ENCODE measurements around the gene USP44.

Gene USP44

GRCh38 chr12:95529693-95530225 lies 21.5 kb downstream of the USP44 start:
- no peak overlapping the region for H3K4me2 ChIP-seq (ENCODE audit: low read depth, low read length, poor library complexity, severe bottlenecking)
- no peaks in the 10 kb centered on the region for H3K9me2 ChIP-seq (replicated peaks; ENCODE audit: insufficient read depth, low read length)
- H4K20me1 ChIP-seq (ENCODE audit: low read depth, low read length): no peaks in the 10 kb centered on the region
- H3K9me3 ChIP-seq (ENCODE audit: insufficient read depth, low read length): no peaks in the 10 kb centered on the region
- H3K4me3 ChIP-seq (ENCODE audit: insufficient read depth, low read length, poor library complexity, severe bottlenecking): no peak overlapping the region
- TF ChIP-seq CTCF (IDR thresholded peaks at IDR 0.05; ENCODE audit: insufficient read depth, low read length, poor library complexity, severe bottlenecking) (no peak), EZH2phosphoT487 (conservative IDR thresholded peaks at IDR 0.05; ENCODE audit: low read length) (no peak)
- H3K79me2 ChIP-seq (ENCODE audit: insufficient read depth, low read length): no peaks in the 10 kb centered on the region
- no peaks in the 10 kb centered on the region for H3K36me3 ChIP-seq (ENCODE audit: low read length)
- no peaks in the 10 kb centered on the region for H3F3A ChIP-seq (ENCODE audit: insufficient read depth)
- no peak overlapping the region for H3K27ac ChIP-seq (ENCODE audit: low read depth, low read length)
- H3K27me3 ChIP-seq (ENCODE audit: low read length): no peaks in the 10 kb centered on the region
- H3K9ac ChIP-seq (ENCODE audit: low read length): no peak overlapping the region
- H2AFZ ChIP-seq (ENCODE audit: low read depth, low read length, severe bottlenecking): no peak overlapping the region

- no peak overlapping the region for H2AFZ ChIP-seq (ENCODE audit: low read depth, low read length, severe bottlenecking)
- no peak overlapping the region for H3K4me2 ChIP-seq (ENCODE audit: low read depth, low read length, poor library complexity, severe bottlenecking)
- no peaks in the 10 kb centered on the region for H3K79me2 ChIP-seq (ENCODE audit: insufficient read depth, low read length)
- no peaks in the 10 kb centered on the region for H3K9me2 ChIP-seq (replicated peaks; ENCODE audit: insufficient read depth, low read length)
- no peaks in the 10 kb centered on the region for H3K9me3 ChIP-seq (ENCODE audit: insufficient read depth, low read length)
- H3K27ac ChIP-seq (ENCODE audit: low read depth, low read length): no peak overlapping the region
- TF ChIP-seq CTCF (IDR thresholded peaks at IDR 0.05; ENCODE audit: insufficient read depth, low read length, poor library complexity, severe bottlenecking) (no peak), EZH2phosphoT487 (conservative IDR thresholded peaks at IDR 0.05; ENCODE audit: low read length) (no peak)
- H3K9ac ChIP-seq (ENCODE audit: low read length): no peak overlapping the region
- H3K4me3 ChIP-seq (ENCODE audit: insufficient read depth, low read length, poor library complexity, severe bottlenecking): no peak overlapping the region
- H4K20me1 ChIP-seq (ENCODE audit: low read depth, low read length): no peaks in the 10 kb centered on the region
- H3K27me3 ChIP-seq (ENCODE audit: low read length): no peaks in the 10 kb centered on the region
- H3K36me3 ChIP-seq (ENCODE audit: low read length): no peaks in the 10 kb centered on the region
- H3F3A ChIP-seq (ENCODE audit: insufficient read depth): no peaks in the 10 kb centered on the region
Observed at GRCh38 chr12:95528431-95528830, 22.8 kb downstream of the USP44 start.

- Histone ChIP-seq H3K4me3 (ENCODE audit: insufficient read depth, low read length, poor library complexity, severe bottlenecking) (no peak overlapping the region), H3K9me3 (ENCODE audit: insufficient read depth, low read length) (no peaks in the 10 kb centered on the region), H3K9ac (ENCODE audit: low read length) (no peak overlapping the region), H3K27me3 (ENCODE audit: low read length) (no peaks in the 10 kb centered on the region), H2AFZ (ENCODE audit: low read depth, low read length, severe bottlenecking) (no peak overlapping the region), H3K9me2 (replicated peaks; ENCODE audit: insufficient read depth, low read length) (no peaks in the 10 kb centered on the region), H3K27ac (ENCODE audit: low read depth, low read length) (no peak overlapping the region), H3K79me2 (ENCODE audit: insufficient read depth, low read length) (no peaks in the 10 kb centered on the region), H4K20me1 (ENCODE audit: low read depth, low read length) (no peaks in the 10 kb centered on the region), H3F3A (ENCODE audit: insufficient read depth) (peaks cover 6% of the 10 kb centered on the region; the same call in 1 of the 2 replicates), H3K36me3 (ENCODE audit: low read length) (no peaks in the 10 kb centered on the region), H3K4me2 (ENCODE audit: low read depth, low read length, poor library complexity, severe bottlenecking) (no peak overlapping the region)
- TF ChIP-seq CTCF (IDR thresholded peaks at IDR 0.05; ENCODE audit: insufficient read depth, low read length, poor library complexity, severe bottlenecking) (no peak), EZH2phosphoT487 (conservative IDR thresholded peaks at IDR 0.05; ENCODE audit: low read length) (no peak)
Observed at GRCh38 chr12:95522692-95523091, 28.6 kb downstream of the USP44 start.

Data from SU-DHL-6 (cell line).